ENCODE results near the gene RAP1GAP2. TPM values are rescaled to one million over a fixed set of nuclear protein-coding genes. Genes with fewer than 3 reads are reported as not detected.
"Not testable (repeated sequence)": the region's sequence is repeated elsewhere in the genome, so short reads cannot be mapped to it uniquely, and the experiment has no call there.

RAP1GAP2 gene
- polyA plus RNA-seq, 3 donors, result 1.5 to 48.4 (median 6.1) TPM

GRCh38 chr17:3029213-3029913 lies 233.1 kb downstream of the RAP1GAP2 start:
- Histone ChIP-seq H3K27me3 (ENCODE audit: control insufficient read depth in 2 of 2, insufficient read depth in 2 of 2, low read length in 2 of 2) (no peaks in the 10 kb centered on the region), H3K27ac (ENCODE audit: low read depth in 1 of 2, low read length in 2 of 2) (peak overlapping the region; percentile 29 to 67), H3K4me3 (replicated peaks in 1 of 3; ENCODE audit: low read depth in 2 of 3, low read length in 3 of 3) (no peak overlapping the region), H3K4me2 (replicated peaks; ENCODE audit: extremely low read depth, low read length, poor library complexity, severe bottlenecking) (no peak overlapping the region), H3K36me3 (replicated peaks in 1 of 2; ENCODE audit: control insufficient read depth in 1 of 2, insufficient read depth in 2 of 2, low read length in 2 of 2) (peaks cover 70 to 93% of the 10 kb centered on the region in 2 donors), H3K79me2 (ENCODE audit: insufficient read depth, low read length) (peaks cover 3% of the 10 kb centered on the region), H3K4me1 (ENCODE audit: control insufficient read depth in 1 of 2, insufficient read depth in 2 of 2, low read length in 2 of 2) (peaks cover 10 to 17% of the 10 kb centered on the region in 2 donors), H3K9me3 (replicated peaks in 1 of 2; ENCODE audit: control insufficient read depth in 1 of 2, insufficient read depth in 1 of 2, low read length in 2 of 2) (no peaks in the 10 kb centered on the region), H4K20me1 (ENCODE audit: insufficient read depth, low read length) (peaks cover 54% of the 10 kb centered on the region), H3K9ac (ENCODE audit: insufficient read depth, low read length, poor library complexity, severe bottlenecking) (peak overlapping the region; percentile 15), H2AFZ (ENCODE audit: insufficient read depth, low read depth, low read length, poor library complexity, severe bottlenecking) (no peak overlapping the region)
- Mint-ChIP-seq H3K9me3 (no peaks in the 10 kb centered on the region), H3K27me3 (ENCODE audit: low read depth in 3 of 3) (no peaks in the 10 kb centered on the region), H3K27ac (peak overlapping the region; percentile 72 to 91 (median 87)), H3K36me3 (peaks cover 73 to 90% of the 10 kb centered on the region in 2 donors), H3K4me3 (no peak overlapping the region), H3K4me1 (peaks cover 15% of the 10 kb centered on the region)
- intact Hi-C loops (cut with micrococcal nuclease), result no loop called here
- no peak for TF ChIP-seq CTCF (IDR thresholded peaks at IDR 0.05)
- WGBS (ENCODE audit: insufficient coverage), result 94% methylated on average over 7 of the region's 19 CpGs
- DNase-seq, result no peak

- no peaks in the 10 kb centered on the region for H3K9me3 Mint-ChIP-seq
- Histone ChIP-seq H3K4me1 (ENCODE audit: control insufficient read depth in 1 of 2, insufficient read depth in 2 of 2, low read length in 2 of 2) (peaks cover 10 to 17% of the 10 kb centered on the region in 2 donors), H3K9ac (ENCODE audit: insufficient read depth, low read length, poor library complexity, severe bottlenecking) (no peak overlapping the region), H3K27me3 (ENCODE audit: control insufficient read depth in 2 of 2, insufficient read depth in 2 of 2, low read length in 2 of 2) (no peaks in the 10 kb centered on the region), H2AFZ (ENCODE audit: insufficient read depth, low read depth, low read length, poor library complexity, severe bottlenecking) (no peak overlapping the region), H3K79me2 (ENCODE audit: insufficient read depth, low read length) (no peaks in the 10 kb centered on the region), H4K20me1 (ENCODE audit: insufficient read depth, low read length) (peaks cover 49% of the 10 kb centered on the region), H3K4me3 (replicated peaks in 1 of 3; ENCODE audit: low read depth in 2 of 3, low read length in 3 of 3) (no peak overlapping the region), H3K9me3 (replicated peaks in 1 of 2; ENCODE audit: control insufficient read depth in 1 of 2, insufficient read depth in 1 of 2, low read length in 2 of 2) (no peaks in the 10 kb centered on the region), H3K4me2 (replicated peaks; ENCODE audit: extremely low read depth, low read length, poor library complexity, severe bottlenecking) (no peak overlapping the region), H3K27ac (ENCODE audit: low read depth in 1 of 2, low read length in 2 of 2) (peak overlapping the region in 1 of 2 donors; percentile 73), H3K36me3 (replicated peaks in 1 of 2; ENCODE audit: control insufficient read depth in 1 of 2, insufficient read depth in 2 of 2, low read length in 2 of 2) (peaks cover 65 to 93% of the 10 kb centered on the region in 2 donors)
- peaks cover 73 to 90% of the 10 kb centered on the region in 2 donors for H3K36me3 Mint-ChIP-seq
- intact Hi-C loops (cut with micrococcal nuclease), result no loop called here
- peaks cover 15% of the 10 kb centered on the region for H3K4me1 Mint-ChIP-seq
- no peaks in the 10 kb centered on the region for H3K27me3 Mint-ChIP-seq (ENCODE audit: low read depth in 3 of 3)
- peak overlapping the region; percentile 10 to 85 (median 66) for H3K27ac Mint-ChIP-seq
- peak; percentile 48 to 65 (median 60) for DNase-seq
- WGBS (ENCODE audit: insufficient coverage), result no CpG with 5 or more reads among the region's 7 CpGs
- TF ChIP-seq CTCF (IDR thresholded peaks at IDR 0.05), result no peak
- no peak overlapping the region for H3K4me3 Mint-ChIP-seq
Measured at GRCh38 chr17:3030096-3030495, 233.9 kb downstream of the RAP1GAP2 start.

GRCh38 chr17:3030852-3031470 lies 234.7 kb downstream of the RAP1GAP2 start:
- DNase-seq; H3K9me3 ChIP-seq (replicated peaks in 1 of 2; ENCODE audit: control insufficient read depth in 1 of 2, insufficient read depth in 1 of 2, low read length in 2 of 2); H3K27me3 Mint-ChIP-seq (ENCODE audit: low read depth in 3 of 3); H3K4me3 ChIP-seq (replicated peaks in 1 of 3; ENCODE audit: low read depth in 2 of 3, low read length in 3 of 3); intact Hi-C loops (cut with micrococcal nuclease); H3K4me2 ChIP-seq (replicated peaks; ENCODE audit: extremely low read depth, low read length, poor library complexity, severe bottlenecking); H3K9ac ChIP-seq (ENCODE audit: insufficient read depth, low read length, poor library complexity, severe bottlenecking); H3K9me3 Mint-ChIP-seq; H3K27me3 ChIP-seq (ENCODE audit: control insufficient read depth in 2 of 2, insufficient read depth in 2 of 2, low read length in 2 of 2); H3K79me2 ChIP-seq (ENCODE audit: insufficient read depth, low read length); H2AFZ ChIP-seq (ENCODE audit: insufficient read depth, low read depth, low read length, poor library complexity, severe bottlenecking); H3K4me3 Mint-ChIP-seq: not testable (repeated sequence)
- 98% methylated on average over 9 of the region's 14 CpGs for whole genome bisulfite sequencing (ENCODE audit: insufficient coverage)
- H3K4me1 Mint-ChIP-seq, result peaks cover 15% of the 10 kb centered on the region
- Histone ChIP-seq H3K4me1 (ENCODE audit: control insufficient read depth in 1 of 2, insufficient read depth in 2 of 2, low read length in 2 of 2) (peaks cover 10 to 17% of the 10 kb centered on the region in 2 donors), H4K20me1 (ENCODE audit: insufficient read depth, low read length) (peaks cover 49% of the 10 kb centered on the region), H3K36me3 (replicated peaks in 1 of 2; ENCODE audit: control insufficient read depth in 1 of 2, insufficient read depth in 2 of 2, low read length in 2 of 2) (peaks cover 63 to 88% of the 10 kb centered on the region in 2 donors), H3K27ac (ENCODE audit: low read depth in 1 of 2, low read length in 2 of 2) (peak overlapping the region in 1 of 2 donors; percentile 73)
- peak overlapping the region in 6 of 7 donors; percentile 1 to 88 (median 81) for H3K27ac Mint-ChIP-seq
- H3K36me3 Mint-ChIP-seq, result peaks cover 71 to 89% of the 10 kb centered on the region in 2 donors

Data from CD14-positive monocyte (primary cell).